IPS-NIHi11 (cell line): ENCODE data around the gene RGS14.
A peak's percentile ranks its signal among the peaks of the same experiment; 100 is the strongest.
"Not testable (repeated sequence)": the region's sequence is repeated elsewhere in the genome, so short reads cannot be mapped to it uniquely, and the experiment has no call there.

Experiments
- DNase-seq: peaks from one replicate; pipeline ENCODE4 v3.0.0; 2012; ENCODE audit warnings: mixed read lengths, low spot score

RGS14 gene

GRCh38 chr5:177366528-177367322 is 9.0 kb downstream of the RGS14 start:
- peak; percentile 93 for DNase-seq

GRCh38 chr5:177367323-177367848 is 9.7 kb downstream of the RGS14 start:
- no peak for DNase-seq

GRCh38 chr5:177367981-177368868 is 10.5 kb downstream of the RGS14 start:
- DNase-seq, result no peak

- no peak for DNase-seq
Observed at GRCh38 chr5:177368869-177369644, 11.3 kb downstream of the RGS14 start.

- no peak for DNase-seq
Observed at GRCh38 chr5:177369645-177370440, 12.1 kb downstream of the RGS14 start.

GRCh38 chr5:177370488-177371119 is 12.9 kb downstream of the RGS14 start:
- peak; percentile 88 for DNase-seq

GRCh38 chr5:177371120-177372033 is 13.7 kb downstream of the RGS14 start:
- no peak for DNase-seq

- no peak for DNase-seq
Observed at GRCh38 chr5:177372034-177372896, 14.5 kb downstream of the RGS14 start.

- DNase-seq, result no peak
Observed at GRCh38 chr5:177372910-177373309, 15.2 kb downstream of the RGS14 start.

GRCh38 chr5:177373806-177374205 is 16.1 kb downstream of the RGS14 start:
- peak; percentile 58 for DNase-seq

GRCh38 chr5:177374211-177374610 is 16.5 kb downstream of the RGS14 start:
- no peak for DNase-seq

- DNase-seq, result not testable (repeated sequence)
Observed at GRCh38 chr5:177375516-177375915, 17.8 kb downstream of the RGS14 start.

GRCh38 chr5:177376107-177376506 is 18.4 kb downstream of the RGS14 start:
- no peak for DNase-seq

GRCh38 chr5:177377851-177378776 is 20.4 kb downstream of the RGS14 start:
- DNase-seq, result no peak

GRCh38 chr5:177378884-177379883 is 21.5 kb downstream of the RGS14 start:
- no peak for DNase-seq

- no peak for DNase-seq
Observed at GRCh38 chr5:177380805-177381126, 23.0 kb downstream of the RGS14 start.
